Stimulated activated CD4-positive, alpha-beta T cell treated with anti-CD3 and anti-CD28 coated beads, Interleukin-15, amount 100 ng/mL, for 1 hour (primary cell): Measurements from ENCODE around the gene RCAN3.
A peak's percentile ranks its signal among the peaks of the same experiment; 100 is the strongest.
"Not testable (repeated sequence)": the region's sequence is repeated elsewhere in the genome, so short reads cannot be mapped to it uniquely, and the experiment has no call there.

Experiments used
- DNase-seq, 2 donors: peaks; one replicate each; pipeline ENCODE4 v3.0.0-alpha.2; 2020; ENCODE audit warnings: low read depth in 1 of 2, low spot score in 1 of 2

RCAN3 gene

DNA sequence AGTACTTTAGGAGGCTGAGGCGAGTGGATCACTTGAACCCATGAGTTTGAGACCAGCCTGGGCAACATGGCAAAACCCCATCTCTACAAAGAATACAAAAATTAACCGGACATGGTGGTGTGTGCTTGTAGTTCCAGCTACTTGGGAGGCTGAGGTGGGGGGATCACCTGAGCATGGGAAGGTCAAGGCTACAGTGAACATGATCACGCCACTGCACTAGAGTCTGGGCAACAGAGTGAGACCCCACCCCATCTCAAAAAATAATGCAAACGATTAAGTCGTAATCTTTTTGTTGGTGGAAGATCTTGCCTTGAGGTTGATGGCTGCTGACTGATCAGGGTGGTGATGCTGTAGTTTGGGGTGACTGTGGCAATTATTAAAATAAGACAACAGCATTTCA, 6.3 kb downstream of the RCAN3 start:
- DNase-seq, result no peak

DNA sequence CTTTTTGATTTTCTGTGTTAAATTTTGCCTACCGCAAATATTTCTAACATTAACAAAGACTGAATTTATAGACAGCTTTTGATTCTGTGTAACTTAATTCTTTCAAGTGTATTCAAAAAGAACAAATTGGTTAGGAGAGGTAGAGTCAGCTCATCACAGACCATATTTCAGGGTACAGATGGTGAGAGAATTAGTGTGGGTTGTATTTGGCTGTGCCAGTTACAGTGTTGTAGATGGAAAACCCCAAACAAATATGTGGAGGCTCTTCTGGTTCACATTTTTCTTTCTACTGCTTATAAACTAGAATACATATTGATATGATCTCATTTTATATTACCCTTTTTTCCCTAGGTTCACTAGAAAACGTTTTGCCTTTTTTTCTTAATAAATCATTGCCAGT, 11.1 kb downstream of the RCAN3 start:
- no peak for DNase-seq

DNA sequence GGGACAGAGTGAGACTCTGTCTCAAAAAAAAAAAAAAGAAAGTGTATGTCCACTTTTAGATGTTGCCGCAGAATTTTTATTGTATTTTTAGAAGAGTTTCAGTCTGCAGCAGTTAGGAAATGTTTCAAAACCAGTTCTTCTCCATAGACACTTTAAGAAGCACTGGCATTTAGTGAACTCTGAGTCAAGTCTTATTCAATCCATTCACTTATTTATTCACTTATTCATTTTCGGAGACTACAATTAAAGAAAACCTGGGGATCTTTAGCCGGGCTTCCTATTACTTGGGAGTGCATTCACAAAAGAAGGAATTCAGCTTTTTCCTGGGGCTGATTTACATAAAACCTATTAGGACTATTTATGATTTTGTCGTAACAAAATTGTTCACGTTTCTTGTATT, 12.3 kb downstream of the RCAN3 start:
- no peak for DNase-seq

DNA sequence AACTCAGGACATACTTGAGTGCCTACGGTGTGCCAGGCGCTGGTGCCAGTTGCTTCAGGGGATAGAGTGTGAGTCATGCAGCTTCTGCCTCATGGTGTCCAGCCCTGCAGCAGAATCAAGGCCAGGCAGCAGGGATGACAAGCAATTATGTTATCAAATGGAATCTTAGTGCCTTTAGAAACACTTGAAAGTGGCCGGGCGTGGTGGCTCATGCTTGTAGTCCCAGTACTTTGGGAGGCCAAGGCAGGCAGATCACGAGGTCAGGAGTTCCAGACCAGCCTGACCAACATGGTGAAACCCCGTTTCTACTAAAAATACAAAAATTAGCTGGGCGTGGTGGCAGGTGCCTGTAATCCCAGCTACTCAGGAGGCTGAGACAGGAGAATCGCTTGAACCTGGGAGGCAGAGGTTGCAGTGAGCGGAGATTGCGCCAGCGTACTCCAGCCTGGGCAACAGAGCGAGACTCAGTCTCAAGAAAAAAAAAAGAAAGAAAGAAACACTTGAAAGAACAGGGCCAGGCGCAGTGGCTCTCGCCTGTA, 13.1 kb downstream of the RCAN3 start:
- DNase-seq, result not testable (repeated sequence)

DNA sequence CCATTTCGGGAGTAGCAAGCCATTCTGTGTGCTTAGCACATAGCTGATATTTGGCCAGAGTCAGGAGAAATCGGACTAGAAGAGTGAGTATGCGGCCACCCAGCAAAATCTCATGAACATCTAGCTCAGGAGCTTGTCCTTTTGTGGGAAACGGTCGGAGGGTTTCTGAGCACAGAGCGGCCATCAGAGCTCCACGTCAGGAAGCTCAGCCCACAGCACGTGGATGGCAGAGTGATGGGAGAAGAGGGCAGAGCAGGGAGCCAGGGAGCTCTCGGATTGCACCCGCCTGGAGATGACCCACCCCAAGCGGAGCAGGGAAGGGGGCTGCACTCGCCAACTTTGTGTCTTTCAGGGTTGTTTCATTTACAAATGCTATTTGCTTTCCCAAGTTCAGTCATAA, 13.9 kb downstream of the RCAN3 start:
- DNase-seq, result no peak

DNA sequence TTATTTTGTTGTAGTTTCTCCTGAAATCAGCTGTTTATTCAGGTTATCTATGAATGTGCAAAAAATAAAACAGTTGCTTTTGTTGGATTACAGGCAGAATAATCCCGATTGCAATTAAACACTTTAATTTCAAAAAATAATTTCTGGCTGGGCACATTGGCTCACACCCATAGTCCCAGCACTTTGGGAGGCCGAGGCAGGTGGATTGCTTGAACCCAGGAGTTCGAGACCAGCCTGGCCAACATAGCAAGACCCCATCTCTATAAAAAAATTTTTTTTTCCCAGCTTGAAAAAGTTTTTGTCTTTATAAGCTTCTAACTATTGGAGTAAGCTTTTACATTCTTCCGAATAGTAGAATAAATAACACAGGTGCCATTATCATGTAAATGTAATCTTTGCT, 15.3 kb downstream of the RCAN3 start:
- no peak for DNase-seq

DNA sequence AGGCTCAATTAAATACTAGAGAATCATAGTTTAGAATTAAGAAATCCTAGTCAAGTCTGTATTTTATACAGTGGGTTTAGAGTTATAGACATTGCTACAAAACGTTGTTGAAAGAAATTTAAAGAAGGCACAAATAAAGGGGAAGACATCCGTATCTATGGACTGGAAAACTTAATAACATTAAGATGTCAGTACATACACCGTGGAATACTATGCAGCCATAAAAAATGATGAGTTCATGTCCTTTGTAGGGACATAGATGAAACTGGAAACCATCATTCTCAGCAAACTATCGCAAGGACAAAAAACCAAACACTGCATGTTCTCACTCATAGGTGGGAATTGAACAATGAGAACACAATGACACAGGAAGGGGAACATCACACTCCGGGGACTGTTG, 17.6 kb downstream of the RCAN3 start:
- not testable (repeated sequence) for DNase-seq

DNA sequence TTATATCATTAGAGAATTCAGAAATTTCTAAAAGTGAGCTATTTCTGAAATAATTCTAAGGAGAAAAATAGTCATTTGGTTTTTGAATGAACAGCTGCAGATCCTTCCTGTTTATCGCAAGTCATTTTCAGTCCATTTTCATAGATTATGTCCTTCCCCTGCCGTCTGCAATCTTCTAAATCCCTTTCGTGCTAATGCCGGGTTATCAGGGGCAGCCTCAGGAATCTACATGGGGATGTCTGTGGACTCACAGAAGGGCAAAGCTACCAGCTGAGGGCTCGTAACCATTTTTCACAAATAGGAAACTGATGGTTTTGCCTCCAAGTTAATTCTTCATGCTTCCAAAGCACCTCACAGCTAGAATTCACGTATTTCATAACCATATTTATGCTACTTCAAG, 23.0 kb downstream of the RCAN3 start:
- no peak for DNase-seq

DNA sequence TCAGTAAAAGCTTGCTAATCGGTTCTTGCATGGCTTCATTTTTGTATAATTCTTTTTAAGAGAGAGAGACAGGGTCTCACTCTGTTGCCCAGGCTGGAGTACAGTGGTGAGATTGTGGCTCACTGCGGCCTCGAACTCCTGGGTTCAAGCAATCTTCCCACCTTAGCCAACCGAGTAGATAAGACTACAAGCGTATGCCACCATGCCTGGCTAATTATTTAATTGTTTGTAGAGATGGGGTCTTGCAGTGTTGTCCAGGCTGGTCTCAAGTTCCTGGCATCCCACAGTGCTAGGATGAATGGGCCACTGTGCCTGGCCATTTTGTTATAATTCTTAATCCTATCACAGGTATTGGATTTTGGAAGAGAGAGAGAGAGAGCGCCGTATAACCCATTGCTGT, 23.4 kb downstream of the RCAN3 start:
- DNase-seq, result no peak

DNA sequence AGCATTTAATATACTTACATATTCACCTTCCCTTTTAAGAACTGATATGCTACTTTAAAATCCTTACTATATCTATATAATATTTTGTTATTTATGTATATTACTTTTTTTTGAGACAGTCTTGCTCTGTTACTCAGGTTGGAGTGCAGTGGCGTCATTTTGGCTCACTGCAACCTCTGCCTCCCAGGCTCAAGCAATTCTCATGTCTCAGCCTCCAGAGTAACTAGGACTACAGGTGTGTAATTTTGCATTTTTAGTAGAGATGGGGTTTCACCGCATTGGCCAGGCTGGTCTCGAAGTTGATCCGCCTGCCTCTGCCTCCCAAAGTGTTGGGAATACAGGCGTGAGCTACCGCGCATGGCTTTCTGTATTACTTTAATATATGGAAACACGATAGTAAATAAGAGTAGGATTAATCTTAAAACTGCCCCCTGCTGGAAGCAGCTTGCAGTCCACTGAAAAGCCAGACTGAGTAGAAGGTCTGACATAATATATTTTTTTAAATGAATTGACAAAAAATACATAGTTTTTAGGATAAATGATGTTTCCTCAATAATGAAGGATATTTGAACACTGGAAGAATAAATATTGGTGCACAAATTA, 24.4 kb downstream of the RCAN3 start:
- no peak for DNase-seq

DNA sequence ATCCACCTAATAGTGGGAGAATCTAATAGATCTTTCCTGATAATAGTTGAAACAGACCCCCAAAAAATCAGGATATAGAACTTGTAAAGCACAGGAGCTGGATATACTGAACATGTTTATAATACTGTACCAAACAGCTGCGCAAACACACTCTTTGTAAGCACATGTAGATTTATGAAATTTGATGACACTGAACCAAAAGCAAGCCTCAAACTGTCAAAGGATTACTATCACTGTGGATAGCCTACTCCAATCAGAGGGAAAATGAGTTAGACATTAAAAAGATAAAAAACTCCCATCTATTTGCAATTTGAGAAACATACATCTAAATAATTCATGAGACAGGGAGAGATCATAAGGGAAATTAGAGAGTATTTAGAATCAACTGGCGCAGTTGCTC, 26.1 kb downstream of the RCAN3 start:
- DNase-seq, result no peak

DNA sequence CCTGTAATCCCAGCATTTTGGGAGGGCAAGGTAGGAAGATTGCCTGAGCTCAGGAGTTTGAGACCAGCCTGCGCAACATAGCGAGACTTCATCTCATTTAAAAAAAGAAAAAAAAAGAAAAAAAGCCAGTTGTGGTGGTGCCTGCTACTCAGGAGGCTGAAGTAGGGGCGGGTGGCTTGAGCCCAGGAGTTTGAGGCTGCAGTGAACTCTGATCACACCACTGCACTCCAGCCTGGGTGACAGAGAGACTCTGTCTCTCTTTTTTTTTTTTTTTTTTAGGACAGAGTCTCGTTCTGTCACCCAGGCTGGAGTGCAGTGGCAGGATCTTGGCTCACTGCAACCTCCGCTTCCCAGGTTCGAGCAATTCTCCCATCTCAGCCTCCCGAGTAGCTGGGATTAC, 26.7 kb downstream of the RCAN3 start:
- DNase-seq, result not testable (repeated sequence)

DNA sequence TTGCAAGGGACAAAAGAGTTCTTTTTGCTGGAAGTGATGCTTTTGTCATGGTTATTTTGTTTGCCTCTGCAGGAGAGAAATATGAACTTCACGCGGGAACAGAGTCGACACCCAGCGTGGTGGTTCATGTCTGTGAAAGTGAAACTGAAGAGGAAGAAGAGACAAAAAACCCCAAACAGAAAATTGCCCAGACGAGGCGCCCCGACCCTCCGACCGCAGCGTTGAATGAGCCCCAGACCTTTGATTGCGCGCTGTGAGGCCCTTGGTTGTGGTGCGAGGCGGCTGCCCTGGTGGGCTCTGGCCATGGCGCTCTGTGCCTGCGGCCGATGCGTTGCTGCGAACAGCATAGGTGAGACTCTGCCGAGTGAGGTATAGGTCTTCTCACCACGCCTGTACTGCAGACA, 32.4 kb downstream of the RCAN3 start:
- DNase-seq, result peak; percentile 46 to 50

DNA sequence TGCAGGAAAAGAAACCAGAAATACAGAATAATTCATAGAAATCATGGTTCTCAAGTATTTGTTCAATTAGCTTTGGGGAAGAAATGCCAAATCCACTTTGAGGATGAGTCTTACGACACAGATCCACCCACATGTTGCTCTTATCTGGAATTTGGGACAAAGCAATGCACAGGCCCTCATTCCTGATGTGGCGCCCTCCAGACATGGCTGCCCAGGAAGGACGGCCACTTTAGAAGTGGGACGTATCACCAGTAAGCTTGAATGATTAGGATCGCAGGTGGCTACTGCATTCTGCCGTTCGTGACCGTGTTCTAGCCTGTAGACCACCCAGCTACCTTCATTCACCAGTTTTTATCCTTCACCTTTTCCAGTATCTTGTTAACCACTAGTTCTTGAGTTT, 33.1 kb downstream of the RCAN3 start:
- no peak for DNase-seq

DNA sequence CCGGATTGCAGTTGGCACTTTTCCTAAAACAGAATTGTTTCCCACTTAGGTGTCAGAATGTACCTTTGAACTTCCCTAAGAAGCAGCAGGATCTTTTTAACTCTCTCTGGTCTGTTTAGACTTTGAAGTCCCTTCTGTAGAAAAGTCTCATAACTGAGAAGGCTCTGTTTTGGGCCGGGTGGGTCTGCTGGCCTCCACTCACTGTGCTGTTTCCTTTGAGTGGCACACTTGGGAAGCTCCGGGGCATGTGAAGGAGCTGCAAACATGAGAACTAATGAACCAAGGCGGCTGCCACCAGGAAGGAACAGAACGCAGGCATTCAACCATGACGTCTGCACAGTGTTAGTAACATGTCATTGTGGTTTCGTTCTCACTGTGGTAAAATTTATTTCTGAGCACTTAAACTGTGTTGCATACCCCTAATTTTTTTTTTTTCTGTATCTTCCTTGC, 33.8 kb downstream of the RCAN3 start:
- DNase-seq, result peak; percentile 20 to 43

DNA sequence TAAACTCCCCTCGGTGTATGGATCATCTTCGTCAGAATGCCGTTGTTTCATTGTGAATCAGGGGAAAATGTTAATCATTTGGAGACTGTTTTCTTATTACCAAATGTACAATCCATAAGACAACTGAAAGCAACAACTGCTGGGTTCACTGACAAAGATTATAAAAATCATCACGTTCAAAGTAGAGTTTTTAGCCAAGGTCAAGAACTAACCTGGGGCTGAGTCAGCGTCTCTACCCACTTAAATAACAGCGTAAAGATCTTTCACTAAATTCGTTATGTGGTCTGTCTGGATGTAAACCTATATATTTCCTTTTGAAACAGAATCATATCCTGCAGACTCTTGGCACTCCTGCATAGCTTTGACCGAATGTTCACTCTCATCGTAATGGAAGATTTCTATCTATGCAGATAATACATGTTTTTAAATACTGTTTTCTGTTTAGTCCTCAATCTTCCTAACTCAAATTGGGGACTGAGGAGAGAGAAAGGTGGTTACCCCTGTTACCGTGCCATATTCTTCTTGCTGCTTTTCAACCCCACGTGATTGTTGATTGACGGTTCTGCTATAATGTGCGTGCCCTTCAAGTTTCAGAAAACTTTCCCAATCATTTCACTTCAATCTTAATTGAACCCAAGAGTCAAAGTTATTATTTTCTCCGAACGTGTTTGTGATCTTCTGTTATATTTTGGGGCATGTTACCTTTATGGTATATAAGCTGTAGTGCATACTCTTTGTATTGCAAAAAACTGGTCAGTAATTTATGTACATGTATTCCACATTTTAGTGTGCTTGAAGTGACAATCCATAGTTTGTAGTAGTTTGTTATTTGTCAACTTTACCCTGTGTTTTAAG, 37.6 kb downstream of the RCAN3 start:
- DNase-seq, result no peak

DNA sequence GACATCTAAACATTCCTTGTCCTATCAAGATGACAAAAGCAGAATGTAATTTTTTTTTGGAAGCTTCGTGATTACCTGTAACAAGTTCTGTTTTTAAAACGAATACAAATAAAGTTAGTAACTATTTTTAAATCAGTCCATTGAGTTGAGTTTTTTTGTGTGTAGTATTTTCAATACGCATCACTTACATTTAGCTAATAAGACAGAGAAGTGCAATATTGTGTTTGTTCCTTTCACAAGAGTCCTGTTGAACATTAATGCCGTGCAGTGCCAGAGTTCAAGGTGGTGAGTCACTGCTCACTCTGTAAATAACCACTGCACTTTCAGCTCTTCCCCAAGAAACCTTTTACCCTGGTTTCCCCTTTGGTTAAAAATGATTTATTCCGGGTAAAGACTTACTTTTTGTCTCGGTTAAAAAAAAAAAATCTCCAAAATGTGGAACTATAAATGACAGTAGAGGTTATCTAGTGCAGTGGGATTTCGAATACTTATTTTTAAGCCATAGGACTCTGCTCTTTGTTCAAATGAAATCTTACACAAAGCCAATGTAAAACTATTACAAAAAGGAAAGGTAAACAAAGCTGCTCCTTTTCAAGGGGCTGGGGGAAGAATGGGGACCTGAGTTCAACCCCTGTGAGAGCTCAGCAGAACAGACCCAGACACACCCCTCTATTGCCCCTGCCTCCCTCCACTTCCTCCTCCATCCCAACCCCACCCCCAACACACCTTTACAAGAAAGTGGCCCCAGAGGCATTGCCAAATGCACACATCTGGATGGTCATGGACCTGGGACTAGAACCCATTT, 38.5 kb downstream of the RCAN3 start:
- DNase-seq, result no peak

DNA sequence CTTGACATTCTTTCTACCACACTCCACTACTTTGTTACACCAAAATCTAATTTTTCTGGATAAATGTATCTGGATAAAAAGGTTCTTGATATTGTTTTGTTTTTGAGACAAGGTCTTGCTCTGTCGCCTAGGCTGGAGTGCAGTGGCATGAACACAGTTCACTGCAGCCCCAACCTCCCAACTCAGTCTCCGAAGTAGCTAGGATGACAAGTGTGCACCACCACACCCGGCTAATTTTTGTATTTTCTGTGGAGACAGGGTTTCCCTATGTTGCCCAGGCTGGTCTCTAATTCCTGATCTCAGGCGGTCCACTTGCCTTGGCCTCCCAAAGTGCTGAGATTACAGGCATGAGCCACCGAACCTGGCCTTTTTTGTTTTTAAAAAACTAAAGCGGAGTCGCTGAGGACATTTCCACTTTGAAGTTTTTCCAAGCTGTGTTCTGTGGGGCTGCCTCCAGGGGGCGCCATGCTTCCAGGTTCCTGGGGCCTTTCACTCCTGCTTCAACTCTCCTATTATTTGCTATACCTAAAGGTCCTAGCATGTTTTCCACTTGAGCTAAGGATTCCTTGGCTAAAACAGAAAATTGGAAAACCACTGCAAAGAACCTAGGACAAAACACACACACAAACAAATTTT, 39.2 kb downstream of the RCAN3 start:
- DNase-seq, result no peak

DNA sequence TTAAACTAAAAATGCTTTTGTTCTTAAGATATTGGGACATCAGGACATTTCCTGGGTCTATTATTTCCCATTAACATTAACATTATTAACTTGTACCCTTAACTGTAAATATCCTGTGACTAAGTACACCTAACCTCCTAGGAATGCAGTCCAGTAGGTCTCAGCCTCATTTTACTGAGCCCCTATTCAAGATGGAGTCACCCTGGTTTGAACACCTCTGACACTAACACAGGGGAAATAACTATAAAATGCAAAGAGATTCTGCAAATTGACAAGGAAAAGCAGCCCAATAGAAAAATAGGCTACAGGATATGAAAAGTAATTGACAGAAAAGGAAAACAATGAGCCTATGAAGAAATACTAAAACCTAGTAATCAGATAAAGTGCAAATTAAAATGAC, 41.6 kb downstream of the RCAN3 start:
- DNase-seq, result no peak

DNA sequence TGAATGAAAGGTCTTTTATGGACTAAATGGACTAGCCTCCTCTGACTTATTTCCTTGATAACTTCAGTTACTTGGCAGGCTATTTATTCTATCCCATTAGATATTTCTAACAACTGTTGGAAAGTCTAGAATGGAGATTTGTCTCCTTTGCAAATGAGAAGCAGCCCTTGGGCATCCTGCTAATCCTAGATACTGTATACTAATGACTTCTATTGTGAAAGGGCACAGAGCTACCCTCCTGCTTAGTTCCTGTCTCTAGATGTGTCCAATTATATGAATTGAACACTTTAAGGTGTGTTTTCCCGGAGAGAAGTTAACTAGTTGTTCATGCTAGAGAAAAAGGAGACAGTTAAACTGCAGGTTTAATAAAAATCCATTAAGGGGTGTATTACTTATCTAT, 43.0 kb downstream of the RCAN3 start:
- DNase-seq, result no peak

DNA sequence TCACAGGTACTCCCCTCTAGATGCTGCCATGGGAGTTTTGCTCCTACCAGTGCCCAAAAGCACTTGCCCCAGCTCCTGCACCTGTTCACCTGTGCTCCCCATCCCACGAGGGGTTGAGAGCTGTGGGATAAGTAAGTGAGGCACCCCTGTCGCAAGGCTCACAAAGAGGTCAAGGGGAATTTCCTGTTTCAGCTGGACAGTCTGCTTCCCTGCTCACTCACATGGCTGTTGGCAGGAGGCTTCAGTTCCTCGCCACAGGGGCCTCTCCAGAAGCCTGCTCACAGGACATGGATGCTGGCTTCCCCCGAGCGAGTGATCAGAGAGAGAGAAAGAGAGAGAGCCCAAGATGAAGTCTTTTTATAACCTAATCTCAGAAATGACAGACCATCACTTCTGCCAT, 44.6 kb downstream of the RCAN3 start:
- DNase-seq, result no peak
